GM21526 (cell line): Measurements from ENCODE around the gene ZNF576.
A peak's percentile ranks its signal among the peaks of the same experiment; 100 is the strongest.
"Not testable (repeated sequence)": the region's sequence is repeated elsewhere in the genome, so short reads cannot be mapped to it uniquely, and the experiment has no call there.

Experiments
- ATAC-seq: cut with Tn5 transposase; IDR thresholded peaks from one replicate; pipeline ENCODE4 v1.9.1; 2021; ENCODE audit warnings: moderate library complexity; ENCODE audit not compliant: unreplicated experiment, low FRiP score

Gene ZNF576

GRCh38 chr19:43623889-43624670 lies 27.7 kb downstream of the ZNF576 start:
- no peak for ATAC-seq

- ATAC-seq = peak; percentile 57
These were observed 28.5 kb downstream of the ZNF576 start for GRCh38 chr19:43624933-43625332.

- no peak for ATAC-seq
These were observed 29.7 kb downstream of the ZNF576 start for GRCh38 chr19:43625918-43626579.

- no peak for ATAC-seq
These were observed 30.4 kb downstream of the ZNF576 start for GRCh38 chr19:43626838-43627237.

GRCh38 chr19:43628646-43629326 lies 32.4 kb downstream of the ZNF576 start:
- no peak for ATAC-seq

- ATAC-seq = no peak
These were observed 35.1 kb downstream of the ZNF576 start for GRCh38 chr19:43631491-43631890.

GRCh38 chr19:43633520-43633919 lies 37.1 kb downstream of the ZNF576 start:
- ATAC-seq = no peak

- ATAC-seq = no peak
These were observed 37.7 kb downstream of the ZNF576 start for GRCh38 chr19:43634068-43634467.

GRCh38 chr19:43634506-43634871 lies 38.1 kb downstream of the ZNF576 start:
- ATAC-seq = no peak

- no peak for ATAC-seq
These were observed 38.6 kb downstream of the ZNF576 start for GRCh38 chr19:43634872-43635560.

- ATAC-seq = not testable (repeated sequence)
These were observed 39.2 kb downstream of the ZNF576 start for GRCh38 chr19:43635561-43635940.

- no peak for ATAC-seq
These were observed 39.8 kb downstream of the ZNF576 start for GRCh38 chr19:43636121-43636683.

GRCh38 chr19:43638214-43638994 lies 42.0 kb downstream of the ZNF576 start:
- no peak for ATAC-seq

GRCh38 chr19:43638995-43639518 lies 42.7 kb downstream of the ZNF576 start:
- no peak for ATAC-seq

- ATAC-seq = no peak
These were observed 43.4 kb downstream of the ZNF576 start, which contains the start of gene CADM4 for GRCh38 chr19:43639519-43640423. TSS of gene CADM4 (minus strand) at chr19:43639850. CDS start at chr19:43639790, 60 bp downstream.

GRCh38 chr19:43640424-43640757 lies 44.0 kb downstream of the ZNF576 start:
- no peak for ATAC-seq

GRCh38 chr19:43641333-43641732 lies 44.9 kb downstream of the ZNF576 start:
- no peak for ATAC-seq

- ATAC-seq = no peak
These were observed 46.1 kb downstream of the ZNF576 start for GRCh38 chr19:43642531-43642930.

GRCh38 chr19:43643326-43643725 lies 46.9 kb downstream of the ZNF576 start:
- ATAC-seq = no peak
